ENCODE measurements around the gene TRIM33. TPM values are rescaled to one million over a fixed set of nuclear protein-coding genes. Genes with fewer than 3 reads are reported as not detected.

Gene TRIM33
- total and polyA plus RNA-seq, 2 donors (not counting 3 experiments of a cell fraction or from before 2014, with no cell fraction given): 10.3 to 29.1 TPM

DNA sequence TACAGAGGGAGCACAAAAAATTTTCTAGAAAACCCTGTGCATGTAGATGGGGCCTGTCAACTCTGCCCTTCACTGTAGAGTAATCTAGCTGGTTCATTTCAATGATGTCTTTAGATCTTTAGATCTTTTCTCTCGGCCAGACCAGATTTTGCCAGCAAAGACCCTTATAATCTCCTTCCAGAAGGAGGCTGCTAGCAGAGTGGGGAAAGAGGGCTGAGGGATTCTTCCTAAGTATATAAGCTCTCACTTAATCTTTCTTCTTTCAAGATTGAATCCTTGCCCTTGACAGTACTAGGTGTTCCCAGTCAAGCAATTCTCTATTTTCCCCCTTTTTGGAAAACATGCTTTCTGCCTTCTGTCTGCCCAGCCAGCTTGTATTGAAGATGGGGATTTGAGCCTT, 36.1 kb upstream of the TRIM33 start:
- POLR2A ChIA-PET: no interaction called here
- FAIRE-seq: no peak
- dilution Hi-C loops (cut with MboI; ENCODE audit: extremely low pct_ligation_motif_present, low sequenced_read_pairs): no loop called here

DNA sequence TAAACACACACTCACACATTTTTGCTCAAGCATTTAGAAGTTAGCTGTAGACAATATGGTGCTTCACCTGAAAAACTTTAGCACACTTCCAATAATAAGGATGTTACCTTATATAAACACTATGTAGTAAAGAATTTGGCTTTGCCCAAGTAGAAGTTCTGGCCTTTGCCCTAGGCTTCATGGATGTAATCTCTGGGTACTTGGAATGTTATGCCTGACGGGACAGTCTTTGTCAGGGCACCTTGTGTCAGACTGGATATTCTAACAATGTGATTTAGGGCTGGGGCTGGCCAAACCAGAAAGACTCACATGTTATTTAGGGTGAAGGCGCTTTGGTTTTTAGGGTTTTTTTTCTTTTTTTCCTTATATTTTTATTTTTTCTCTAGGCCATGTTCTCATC, 34.8 kb upstream of the TRIM33 start:
- Histone ChIP-seq H3K9me3 (replicated peaks; ENCODE audit: control insufficient read depth, insufficient read depth, low read length) (no peaks in the 10 kb centered on the region), H3K27ac (ENCODE audit: insufficient read depth, low read depth, low read length) (no peak overlapping the region), H4K20me1 (replicated peaks; ENCODE audit: control insufficient read depth, extremely low read depth, insufficient read depth, low read length) (no peaks in the 10 kb centered on the region), H3K36me3 (ENCODE audit: control insufficient read depth in 2 of 2, extremely low read depth in 1 of 2, insufficient read depth in 2 of 2, low read length in 2 of 2) (no peaks in the 10 kb centered on the region), H3K79me2 (ENCODE audit: control insufficient read depth, insufficient read depth, low read length) (no peaks in the 10 kb centered on the region), H3K27me3 (ENCODE audit: control insufficient read depth in 2 of 2, insufficient read depth in 2 of 2, low read length in 2 of 2) (no peaks in the 10 kb centered on the region), H3K4me1 (ENCODE audit: control insufficient read depth, extremely low read depth, insufficient read depth, low read length) (no peaks in the 10 kb centered on the region), H3K9me1 (replicated peaks; ENCODE audit: control insufficient read depth, extremely low read depth, insufficient read depth, low read length) (no peaks in the 10 kb centered on the region), H2AFZ (ENCODE audit: low read depth, low read length) (no peak overlapping the region), H3K4me3 (replicated peaks in 1 of 3; ENCODE audit: insufficient read depth in 1 of 3, low read depth in 1 of 3, low read length in 3 of 3) (no peak overlapping the region), H3K9ac (replicated peaks; ENCODE audit: extremely low read depth, insufficient read depth, low read length) (no peak overlapping the region), H3K4me2 (ENCODE audit: insufficient read depth, low read length) (no peak overlapping the region)
- no peak for TF ChIP-seq MYC (IDR thresholded peaks at IDR 0.05; ENCODE audit: low read depth, low read length)
- TF ChIP-seq, protein P1, sequence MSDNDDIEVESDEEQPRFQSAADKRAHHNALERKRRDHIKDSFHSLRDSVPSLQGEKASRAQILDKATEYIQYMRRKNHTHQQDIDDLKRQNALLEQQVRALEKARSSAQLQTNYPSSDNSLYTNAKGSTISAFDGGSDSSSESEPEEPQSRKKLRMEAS (IDR thresholded peaks at IDR 0.05; ENCODE audit: insufficient read depth, insufficient read length): no peak
- TF ChIP-seq FOS (IDR thresholded peaks at IDR 0.05; ENCODE audit: borderline replicate concordance, insufficient read depth, low read length): no peak
- no peak for TF ChIP-seq EZH2 (IDR thresholded peaks at IDR 0.05; ENCODE audit: borderline replicate concordance, low read depth, low read length, severe bottlenecking)
- TF ChIP-seq, protein P2, sequence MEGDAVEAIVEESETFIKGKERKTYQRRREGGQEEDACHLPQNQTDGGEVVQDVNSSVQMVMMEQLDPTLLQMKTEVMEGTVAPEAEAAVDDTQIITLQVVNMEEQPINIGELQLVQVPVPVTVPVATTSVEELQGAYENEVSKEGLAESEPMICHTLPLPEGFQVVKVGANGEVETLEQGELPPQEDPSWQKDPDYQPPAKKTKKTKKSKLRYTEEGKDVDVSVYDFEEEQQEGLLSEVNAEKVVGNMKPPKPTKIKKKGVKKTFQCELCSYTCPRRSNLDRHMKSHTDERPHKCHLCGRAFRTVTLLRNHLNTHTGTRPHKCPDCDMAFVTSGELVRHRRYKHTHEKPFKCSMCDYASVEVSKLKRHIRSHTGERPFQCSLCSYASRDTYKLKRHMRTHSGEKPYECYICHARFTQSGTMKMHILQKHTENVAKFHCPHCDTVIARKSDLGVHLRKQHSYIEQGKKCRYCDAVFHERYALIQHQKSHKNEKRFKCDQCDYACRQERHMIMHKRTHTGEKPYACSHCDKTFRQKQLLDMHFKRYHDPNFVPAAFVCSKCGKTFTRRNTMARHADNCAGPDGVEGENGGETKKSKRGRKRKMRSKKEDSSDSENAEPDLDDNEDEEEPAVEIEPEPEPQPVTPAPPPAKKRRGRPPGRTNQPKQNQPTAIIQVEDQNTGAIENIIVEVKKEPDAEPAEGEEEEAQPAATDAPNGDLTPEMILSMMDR (IDR thresholded peaks at IDR 0.05; ENCODE audit: extremely low read depth in 1 of 2, insufficient read depth in 1 of 2, low read depth in 1 of 2, low read length in 2 of 2): no peak
- TF ChIP-seq POLR2A (IDR thresholded peaks at IDR 0.05; ENCODE audit: low read depth, low read length): no peak
- ChIA-PET POLR2A (no interaction called here), CTCF (no interaction called here)
- no peak for FAIRE-seq
- dilution Hi-C loops (cut with MboI; ENCODE audit: extremely low pct_ligation_motif_present, low sequenced_read_pairs) (no loop called here), intact Hi-C loops (cut with micrococcal nuclease) (no loop called here)
- no peak for DNase-seq (ENCODE audit: low read depth, low spot score)
- no TSS peak for BruUV-seq (replicated peaks)

More for the DNA sequence above, 36.1 kb upstream of the TRIM33 start:
- Histone ChIP-seq H2AFZ (ENCODE audit: low read depth, low read length) (no peak overlapping the region), H3K4me2 (ENCODE audit: insufficient read depth, low read length) (no peak overlapping the region), H3K36me3 (ENCODE audit: control insufficient read depth in 2 of 2, extremely low read depth in 1 of 2, insufficient read depth in 2 of 2, low read length in 2 of 2) (no peaks in the 10 kb centered on the region), H3K79me2 (ENCODE audit: control insufficient read depth, insufficient read depth, low read length) (no peaks in the 10 kb centered on the region), H3K9ac (replicated peaks; ENCODE audit: extremely low read depth, insufficient read depth, low read length) (no peak overlapping the region), H3K9me1 (replicated peaks; ENCODE audit: control insufficient read depth, extremely low read depth, insufficient read depth, low read length) (no peaks in the 10 kb centered on the region), H3K27me3 (ENCODE audit: control insufficient read depth in 2 of 2, insufficient read depth in 2 of 2, low read length in 2 of 2) (no peaks in the 10 kb centered on the region), H3K4me3 (replicated peaks in 1 of 3; ENCODE audit: insufficient read depth in 1 of 3, low read depth in 1 of 3, low read length in 3 of 3) (no peak overlapping the region), H4K20me1 (replicated peaks; ENCODE audit: control insufficient read depth, extremely low read depth, insufficient read depth, low read length) (no peaks in the 10 kb centered on the region), H3K4me1 (ENCODE audit: control insufficient read depth, extremely low read depth, insufficient read depth, low read length) (no peaks in the 10 kb centered on the region), H3K27ac (ENCODE audit: insufficient read depth, low read depth, low read length) (no peak overlapping the region), H3K9me3 (replicated peaks; ENCODE audit: control insufficient read depth, insufficient read depth, low read length) (no peaks in the 10 kb centered on the region)
- CTCF ChIA-PET: interaction anchor here (1.7 kb wide), 1 partner anchor 13 kb away, joined by 5 read pairs; no protein-coding TSS in a partner anchor
- intact Hi-C loops (cut with micrococcal nuclease): no loop called here
- no peak for TF ChIP-seq MYC (IDR thresholded peaks at IDR 0.05; ENCODE audit: low read depth, low read length)
- TF ChIP-seq POLR2A (IDR thresholded peaks at IDR 0.05; ENCODE audit: low read depth, low read length): no peak
- TF ChIP-seq, protein P2 (IDR thresholded peaks at IDR 0.05; ENCODE audit: extremely low read depth in 1 of 2, insufficient read depth in 1 of 2, low read depth in 1 of 2, low read length in 2 of 2): no peak
- TF ChIP-seq POLR2AphosphoS5 (IDR thresholded peaks at IDR 0.05; ENCODE audit: insufficient read depth, low read depth, low read length): no peak
- no TSS peak for BruUV-seq (replicated peaks)
- DNase-seq (ENCODE audit: low read depth, low spot score): no peak

All from endothelial cell of umbilical vein (primary cell).